ENCODE results near the gene ZFP62. TPM values are rescaled to one million over a fixed set of nuclear protein-coding genes. Genes with fewer than 3 reads are reported as not detected.
"Not testable (repeated sequence)": the region's sequence is repeated elsewhere in the genome, so short reads cannot be mapped to it uniquely, and the experiment has no call there.

ZFP62 gene
- total RNA-seq, 1 experiment from 2014 or later: 6.7 TPM

DNA sequence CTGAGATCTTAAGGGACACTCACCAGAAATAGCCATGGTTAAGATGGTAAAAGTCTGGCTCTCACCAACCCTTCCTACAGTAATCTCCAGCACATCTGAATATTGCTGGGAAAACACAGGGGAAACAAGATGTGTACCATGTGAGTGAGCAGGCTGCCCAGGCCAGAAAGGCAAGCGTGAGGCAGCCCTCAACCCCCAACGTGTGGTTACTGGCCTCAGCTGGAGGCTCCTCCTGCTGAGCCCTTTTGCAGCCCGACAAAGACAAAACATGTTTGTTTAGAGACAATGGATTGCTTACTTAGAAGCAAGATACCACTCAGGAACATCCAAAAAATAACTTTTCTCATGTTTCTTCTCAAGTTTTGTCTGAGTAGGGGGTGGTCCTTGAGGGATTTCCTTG is 16.6 kb downstream of the ZFP62 start:
- in situ Hi-C loops (cut with HindIII; ENCODE audit: low pct_unique_long_range_greater_than_20kb, low sequenced_read_pairs): no loop called here
- no peak for DNase-seq (ENCODE audit: low read depth)

DNA sequence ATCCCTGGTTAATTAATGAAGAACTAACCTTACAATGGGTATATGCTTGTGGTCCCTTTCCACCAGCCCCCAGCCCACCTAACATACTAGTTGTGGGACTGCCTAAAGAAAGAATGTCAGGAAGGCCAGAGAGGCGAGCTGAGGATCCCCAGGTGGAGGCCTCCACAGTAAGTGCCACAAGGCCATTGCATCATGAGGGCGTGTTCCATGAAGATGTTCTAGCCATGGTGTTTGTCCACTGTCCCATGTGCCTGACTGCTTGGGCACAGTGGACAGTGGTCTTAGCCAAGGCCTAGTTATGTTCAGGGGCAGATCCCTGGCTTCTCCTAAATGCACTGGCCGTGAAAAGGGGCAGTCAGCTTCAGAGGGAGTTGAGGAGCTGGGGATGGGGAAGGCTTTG is 21.1 kb downstream of the ZFP62 start:
- DNase-seq (ENCODE audit: low read depth): no peak
- in situ Hi-C loops (cut with HindIII; ENCODE audit: low pct_unique_long_range_greater_than_20kb, low sequenced_read_pairs): loop anchor here (5.0 kb wide), 1 partner anchor 38 kb away; the partner anchor contains the start of gene MGAT1

DNA sequence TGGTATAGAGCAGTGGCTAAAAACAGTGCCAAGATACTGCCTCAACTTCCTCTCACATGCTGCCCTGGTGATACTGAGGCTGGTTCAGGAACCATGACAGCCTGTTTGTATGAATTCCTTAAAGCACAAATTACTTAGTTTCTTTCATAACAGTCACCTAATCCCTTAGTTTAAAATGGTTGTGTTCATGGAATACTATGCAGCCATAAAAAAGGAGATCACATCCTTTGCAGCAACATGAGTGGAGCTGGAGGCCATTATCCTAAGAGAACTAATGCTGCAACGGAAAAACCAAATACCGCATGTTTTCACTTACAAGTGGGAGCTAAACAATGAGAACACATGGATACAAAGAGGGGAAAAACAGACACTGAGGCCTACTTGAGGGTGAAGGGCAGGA is 21.8 kb downstream of the ZFP62 start:
- DNase-seq (ENCODE audit: low read depth): no peak
- in situ Hi-C loops (cut with HindIII; ENCODE audit: low pct_unique_long_range_greater_than_20kb, low sequenced_read_pairs): loop anchor here (5.0 kb wide), 1 partner anchor 37 kb away; the partner anchor contains the start of gene MGAT1

DNA sequence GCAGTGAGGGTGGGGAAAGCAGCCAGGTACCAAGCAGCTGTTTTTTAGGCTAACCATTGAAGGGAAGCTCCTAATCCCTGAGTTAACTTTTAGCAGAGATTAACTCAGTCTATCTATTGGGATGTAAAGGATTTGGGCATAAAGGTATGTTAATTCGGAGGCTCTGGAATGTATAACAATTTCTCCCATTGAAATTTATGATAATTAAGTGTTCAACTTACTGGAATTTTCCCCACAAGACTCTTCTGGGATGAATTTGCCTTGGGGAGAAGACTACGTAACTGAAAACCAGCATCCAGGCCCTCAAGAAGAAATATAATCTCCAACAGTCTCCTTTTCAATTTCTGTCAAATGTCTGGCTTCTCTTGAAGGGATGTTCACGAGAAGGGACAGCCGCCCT is 23.6 kb downstream of the ZFP62 start:
- in situ Hi-C loops (cut with HindIII; ENCODE audit: low pct_unique_long_range_greater_than_20kb, low sequenced_read_pairs): loop anchor here (5.0 kb wide), 1 partner anchor 35 kb away; the partner anchor contains the start of gene MGAT1
- DNase-seq (ENCODE audit: low read depth): no peak

DNA sequence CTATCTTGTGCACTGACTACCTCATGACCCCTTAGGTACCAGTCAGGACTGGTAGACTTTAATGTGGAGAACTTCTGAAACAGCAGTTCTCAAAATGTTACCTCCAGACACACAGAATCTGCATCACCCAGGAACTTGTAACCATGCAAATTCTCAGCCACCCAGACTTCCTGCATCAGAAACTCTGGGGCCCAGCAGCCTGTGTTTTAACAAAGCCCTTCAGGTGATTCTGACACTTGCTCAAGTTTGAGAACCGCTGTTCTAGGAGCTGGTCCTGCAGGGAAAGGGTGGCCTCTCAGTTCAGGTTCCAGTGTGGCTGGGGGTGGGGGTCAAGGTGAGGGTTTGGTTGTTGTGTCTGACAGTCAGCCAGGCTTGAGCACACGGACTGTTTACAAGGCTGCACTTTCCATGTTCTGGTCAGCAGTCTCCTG is 28.4 kb downstream of the ZFP62 start:
- DNase-seq (ENCODE audit: low read depth): no peak
- in situ Hi-C loops (cut with HindIII; ENCODE audit: low pct_unique_long_range_greater_than_20kb, low sequenced_read_pairs): no loop called here

DNA sequence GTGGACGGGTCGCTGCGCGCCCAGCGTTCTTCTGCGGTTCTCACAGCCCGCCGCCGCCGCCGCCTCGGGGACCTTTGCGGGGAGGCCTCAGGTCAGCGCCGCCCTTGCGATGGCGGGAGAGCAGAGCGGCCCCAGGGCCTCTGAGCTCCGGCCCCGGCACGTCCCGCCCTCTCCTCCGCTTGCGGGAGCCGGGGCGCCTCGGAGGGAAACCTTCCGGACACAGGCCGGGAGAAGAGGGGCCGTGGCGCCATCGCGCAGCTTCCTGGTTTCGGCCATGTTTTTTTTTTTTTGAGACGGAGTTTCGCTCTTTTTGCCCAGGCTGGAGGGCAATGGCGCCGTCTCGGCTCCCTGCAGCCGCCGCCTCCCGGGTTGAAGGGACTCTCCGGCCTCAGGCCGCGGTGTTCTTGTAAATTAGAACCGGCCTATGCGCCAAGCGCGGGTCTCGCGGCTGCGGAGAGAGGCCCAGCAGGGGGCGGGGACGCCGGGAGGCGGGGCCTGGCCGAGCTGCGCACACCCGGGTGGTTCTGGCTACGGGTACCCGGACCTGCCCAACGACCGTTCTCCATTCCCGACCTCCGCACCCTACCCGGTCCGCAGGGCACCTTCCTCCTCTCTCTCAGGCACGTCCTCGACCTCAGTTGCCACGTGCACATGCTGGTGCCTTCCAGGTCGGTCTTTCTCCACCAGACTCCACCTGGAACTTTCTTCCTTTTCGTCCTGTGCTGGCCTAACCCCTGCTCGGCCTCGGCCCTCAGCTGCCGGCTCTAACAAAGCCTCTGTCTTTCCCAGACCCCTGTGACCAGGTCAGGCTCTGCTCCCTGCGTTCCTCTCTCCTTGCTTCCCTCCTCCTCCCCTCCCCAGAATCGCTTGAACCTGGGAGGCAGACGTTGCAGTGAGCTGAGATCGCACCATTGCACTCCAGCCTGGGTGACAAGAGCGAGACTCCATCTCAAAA is 29.7 kb downstream of the ZFP62 start:
- DNase-seq (ENCODE audit: low read depth): peak; percentile 83
- in situ Hi-C loops (cut with HindIII; ENCODE audit: low pct_unique_long_range_greater_than_20kb, low sequenced_read_pairs): no loop called here

DNA sequence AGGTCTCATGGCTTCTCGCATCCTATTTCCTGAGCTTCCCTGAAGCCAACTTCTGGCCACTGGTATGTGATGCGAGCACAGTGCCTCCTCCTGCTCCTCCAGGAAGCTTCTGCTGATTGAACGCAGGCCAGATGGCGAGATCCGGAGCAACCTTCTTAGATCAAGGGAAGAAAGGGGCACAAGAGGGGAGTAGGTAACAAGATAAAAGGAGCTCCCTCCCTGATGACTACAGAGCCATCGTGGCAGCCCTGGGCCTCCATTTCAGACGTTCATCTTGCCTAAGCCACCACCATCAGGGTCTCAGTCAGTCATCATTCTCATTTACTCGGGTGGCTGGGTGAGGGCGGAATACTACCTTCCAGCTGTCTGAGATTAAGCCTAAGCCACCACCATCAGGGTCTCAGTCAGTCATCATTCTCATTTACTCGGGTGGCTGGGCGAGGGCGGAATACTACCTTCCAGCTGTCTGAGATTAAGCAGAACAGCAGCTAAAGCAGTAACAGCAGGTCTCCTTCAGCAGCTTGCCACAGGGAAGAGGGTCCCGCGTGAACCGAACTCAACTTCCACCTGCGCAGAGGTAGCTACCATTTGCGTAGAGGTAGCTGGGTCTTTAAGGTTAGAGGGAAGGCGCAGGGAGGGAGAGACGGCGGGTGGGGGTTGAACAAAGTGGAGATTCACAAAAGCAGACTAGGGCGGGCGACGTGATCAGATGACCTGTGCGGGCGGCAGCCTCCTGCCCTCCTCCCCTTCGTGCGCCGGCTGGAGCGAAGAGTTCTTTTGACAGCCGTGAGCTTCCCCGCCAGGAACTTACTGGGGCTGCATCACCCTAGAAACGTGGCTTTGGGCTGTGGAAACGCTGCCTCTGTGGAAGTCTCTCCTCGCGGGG is 30.6 kb downstream of the ZFP62 start:
- in situ Hi-C loops (cut with HindIII; ENCODE audit: low pct_unique_long_range_greater_than_20kb, low sequenced_read_pairs): no loop called here
- no peak for DNase-seq (ENCODE audit: low read depth)

DNA sequence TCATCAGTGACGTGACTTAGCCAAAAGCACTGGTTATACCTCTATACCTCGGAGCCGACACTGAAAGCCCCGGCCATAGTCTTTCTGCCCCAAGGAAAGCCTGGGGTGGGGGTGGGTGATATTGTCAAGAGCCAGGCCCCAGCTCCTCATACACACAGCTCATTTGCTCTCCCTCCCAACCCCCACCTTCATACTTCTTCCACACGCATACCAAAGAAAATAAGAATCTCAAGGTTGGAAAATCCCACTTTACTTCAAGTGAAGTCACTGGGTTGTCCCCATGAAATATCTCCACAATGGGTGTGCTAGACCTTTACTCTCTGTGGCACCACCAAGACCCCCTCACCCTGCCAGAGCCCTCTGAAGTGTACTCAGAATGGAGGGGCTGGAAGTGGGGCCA is 31.4 kb downstream of the ZFP62 start:
- no peak for DNase-seq (ENCODE audit: low read depth)
- in situ Hi-C loops (cut with HindIII; ENCODE audit: low pct_unique_long_range_greater_than_20kb, low sequenced_read_pairs): no loop called here

DNA sequence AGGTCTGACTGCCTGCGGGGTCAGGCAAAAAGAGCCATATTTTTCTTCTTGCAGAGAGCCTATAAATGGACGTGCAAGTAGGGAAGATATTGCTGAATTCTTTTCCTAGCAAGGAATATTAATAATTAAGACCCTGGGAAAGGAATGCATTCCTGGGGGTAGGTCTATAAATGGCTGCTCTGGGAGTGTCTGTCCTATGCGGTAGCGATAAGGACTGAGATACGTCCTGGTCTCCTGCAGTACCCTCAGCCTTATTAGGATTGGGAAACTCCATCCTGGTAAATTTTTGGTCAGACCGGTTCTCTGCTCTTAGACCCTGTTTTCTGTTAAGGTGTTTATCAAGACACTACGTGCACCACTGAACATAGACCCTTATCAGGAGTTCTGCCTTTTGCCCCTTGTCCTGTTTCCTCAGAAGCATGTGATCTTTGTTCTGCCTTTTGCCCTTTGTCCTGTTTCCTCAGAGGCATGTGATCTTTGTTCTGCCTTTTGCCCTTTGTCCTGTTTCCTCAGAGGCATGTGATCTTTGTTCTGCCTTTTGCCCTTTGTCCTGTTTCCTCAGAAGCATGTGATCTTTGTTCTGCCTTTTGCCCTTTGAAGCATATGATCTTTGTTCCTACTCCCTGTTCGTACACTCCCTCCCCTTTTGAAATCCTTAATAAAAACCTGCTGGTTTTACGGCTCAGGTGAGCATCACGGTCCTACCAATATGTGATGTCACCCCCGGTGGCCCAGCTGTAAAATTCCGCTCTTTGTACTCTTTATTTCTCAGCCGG is 32.1 kb downstream of the ZFP62 start:
- DNase-seq (ENCODE audit: low read depth); in situ Hi-C loops (cut with HindIII; ENCODE audit: low pct_unique_long_range_greater_than_20kb, low sequenced_read_pairs): not testable (repeated sequence)

DNA sequence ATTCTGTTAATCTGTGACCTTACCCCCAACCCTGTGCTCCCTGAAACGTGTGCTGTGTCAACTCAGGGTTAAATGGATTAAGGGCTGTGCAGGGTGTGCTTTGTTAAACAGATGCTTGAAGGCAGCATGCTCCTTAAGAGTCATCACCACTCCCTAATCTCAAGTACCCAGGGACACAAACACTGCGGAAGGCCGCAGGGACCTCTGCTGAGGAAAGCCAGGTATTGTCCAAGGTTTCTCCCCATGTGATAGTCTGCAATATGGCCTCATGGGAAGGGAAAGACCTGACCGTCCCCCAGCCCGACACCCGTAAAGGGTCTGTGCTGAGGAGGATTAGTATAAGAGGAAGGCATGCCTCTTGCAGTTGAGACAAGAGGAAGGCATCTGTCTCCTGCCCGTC is 33.7 kb downstream of the ZFP62 start:
- DNase-seq (ENCODE audit: low read depth); in situ Hi-C loops (cut with HindIII; ENCODE audit: low pct_unique_long_range_greater_than_20kb, low sequenced_read_pairs): not testable (repeated sequence)

DNA sequence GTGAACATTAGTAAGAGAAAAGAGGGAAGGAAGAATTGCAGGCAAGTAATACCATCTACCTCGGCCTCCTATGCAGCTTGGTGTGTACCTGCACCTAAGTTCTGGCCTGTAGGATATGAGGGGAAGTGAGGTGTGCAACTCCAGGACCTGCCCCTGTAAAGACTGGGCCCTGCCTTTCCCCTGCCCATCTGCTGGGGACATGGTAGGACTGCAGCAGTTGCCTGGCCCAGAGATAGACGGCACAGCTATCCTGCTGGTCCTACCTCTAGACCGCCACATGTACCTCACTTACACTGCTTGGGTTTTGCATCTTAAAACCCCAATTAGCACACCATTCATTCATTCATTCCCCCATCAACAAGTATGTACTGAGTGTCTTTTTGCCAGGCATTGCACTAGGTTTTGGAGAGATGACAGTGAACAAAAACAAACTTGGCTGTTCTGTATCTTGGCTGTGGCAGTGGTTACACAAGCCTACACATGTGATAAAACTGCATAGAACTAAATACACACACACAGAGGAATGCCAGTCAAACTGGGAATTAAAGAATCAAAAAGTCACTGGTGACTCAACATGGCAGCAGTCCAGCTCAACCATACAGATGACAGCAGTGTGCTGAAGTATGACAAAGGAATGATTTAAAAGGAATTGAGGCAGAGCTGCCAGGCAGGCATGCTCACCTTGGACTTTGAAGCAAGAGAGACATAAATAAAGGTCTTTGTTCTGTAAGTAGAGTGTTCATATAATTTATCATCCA is 35.1 kb downstream of the ZFP62 start:
- in situ Hi-C loops (cut with HindIII; ENCODE audit: low pct_unique_long_range_greater_than_20kb, low sequenced_read_pairs): no loop called here
- DNase-seq (ENCODE audit: low read depth): peak; percentile 92

DNA sequence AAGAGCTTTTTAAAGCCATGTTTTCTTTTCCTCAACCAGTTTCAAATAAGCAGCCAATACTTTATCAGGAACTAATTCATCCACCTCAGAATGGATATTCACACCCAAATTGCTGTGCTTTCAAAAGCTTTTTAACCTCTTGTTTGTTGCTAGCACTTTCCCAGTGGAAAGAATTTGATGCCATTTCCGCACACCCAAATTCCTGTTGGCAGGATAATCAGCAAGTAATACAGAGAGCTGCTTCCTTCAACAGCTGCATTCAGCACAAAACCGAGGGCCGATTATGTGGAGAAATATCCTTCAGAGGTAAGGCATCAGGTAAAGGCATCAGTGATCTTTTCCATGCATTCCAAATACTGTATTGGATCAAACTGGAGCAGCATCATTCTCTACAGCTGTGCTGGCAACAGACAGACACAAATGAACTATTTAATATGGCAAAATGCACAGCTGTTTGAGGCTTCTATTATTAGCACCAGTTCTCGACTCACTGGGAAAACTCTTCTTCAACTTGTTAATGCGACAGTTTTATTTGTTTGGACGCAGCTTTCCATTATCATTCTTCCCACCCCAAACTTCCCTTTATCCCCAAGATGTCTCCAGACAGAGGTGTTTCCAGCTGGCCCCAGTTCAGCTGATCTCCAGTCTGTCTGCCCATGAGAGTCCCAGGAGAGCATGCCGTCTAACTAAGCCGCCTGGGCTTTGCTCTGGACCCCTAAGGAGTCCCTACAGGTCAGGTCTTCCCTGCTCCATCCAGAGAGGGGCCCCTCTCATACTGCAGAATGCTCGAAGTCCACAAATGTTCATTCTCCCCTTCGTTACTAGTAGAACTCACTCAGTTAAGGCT is 36.2 kb downstream of the ZFP62 start:
- in situ Hi-C loops (cut with HindIII; ENCODE audit: low pct_unique_long_range_greater_than_20kb, low sequenced_read_pairs): no loop called here
- DNase-seq (ENCODE audit: low read depth): no peak

DNA sequence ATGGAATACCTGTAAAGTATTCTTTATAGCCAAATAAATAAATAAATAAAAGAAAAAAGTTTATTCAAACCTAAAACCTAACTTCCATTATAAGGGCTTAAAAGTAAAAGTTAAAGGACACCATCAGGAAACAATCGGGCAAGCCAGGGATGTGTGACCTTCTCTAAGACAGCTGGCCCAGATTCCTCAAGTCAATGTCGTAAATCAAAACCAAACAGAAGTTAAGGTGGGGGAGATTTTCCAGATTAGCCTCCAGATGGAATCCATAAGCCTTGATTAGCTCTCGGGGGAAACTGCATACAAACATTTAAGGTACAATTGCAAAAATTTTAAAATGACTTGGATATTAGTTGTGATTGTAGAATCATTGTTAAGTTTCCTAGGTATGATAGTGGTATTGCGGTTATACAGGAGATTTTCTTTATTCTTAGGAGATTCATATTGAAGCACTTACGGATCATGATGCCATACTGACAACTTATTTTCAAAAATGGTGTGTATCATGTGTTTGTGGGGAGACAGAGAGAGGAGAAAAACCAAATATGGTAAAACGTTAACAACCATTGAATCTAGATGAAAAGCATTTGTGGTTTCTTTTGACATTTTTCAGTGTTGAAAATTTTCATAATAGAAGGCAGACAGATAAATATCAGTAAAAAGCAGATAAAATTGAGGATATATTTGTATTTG is 37.0 kb downstream of the ZFP62 start:
- no peak for DNase-seq (ENCODE audit: low read depth)
- in situ Hi-C loops (cut with HindIII; ENCODE audit: low pct_unique_long_range_greater_than_20kb, low sequenced_read_pairs): no loop called here

DNA sequence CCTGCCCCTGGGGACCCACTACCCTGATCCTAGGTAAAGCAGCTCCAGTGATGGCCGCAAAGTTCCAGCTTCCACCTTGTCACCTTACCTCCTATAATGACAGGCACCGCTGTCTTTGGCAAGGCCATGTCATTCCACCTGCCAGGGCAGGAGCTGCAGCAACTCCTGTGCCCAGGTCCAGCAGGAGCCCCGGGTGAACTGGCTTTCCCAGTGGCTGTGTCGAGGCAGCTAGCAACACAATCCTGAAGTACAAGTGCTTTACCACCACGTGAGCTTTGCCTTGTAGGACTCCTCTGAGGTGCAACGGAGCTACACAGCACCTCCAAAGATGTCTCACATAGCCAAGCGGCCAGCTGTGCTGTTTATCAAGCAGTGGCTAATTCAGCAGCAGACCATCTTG is 37.7 kb downstream of the ZFP62 start:
- in situ Hi-C loops (cut with HindIII; ENCODE audit: low pct_unique_long_range_greater_than_20kb, low sequenced_read_pairs): no loop called here
- DNase-seq (ENCODE audit: low read depth): no peak

DNA sequence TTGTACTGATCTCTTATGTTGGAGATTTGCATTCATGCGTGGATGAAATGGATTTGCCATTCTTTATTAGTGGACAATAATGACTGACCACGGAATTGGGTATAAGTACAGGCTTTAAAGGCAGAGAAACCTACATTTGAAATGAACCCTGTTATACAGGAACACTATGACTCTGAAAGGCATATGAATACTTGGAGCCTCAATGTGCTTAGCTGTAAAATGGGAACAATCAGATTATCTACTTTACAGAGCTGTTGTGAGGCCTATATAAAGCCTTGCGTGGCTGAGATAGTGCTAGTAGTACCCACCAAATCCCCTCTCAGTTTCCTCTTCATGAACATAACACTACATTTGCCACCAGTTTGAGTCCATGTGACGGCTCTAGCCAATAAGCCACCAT is 39.5 kb downstream of the ZFP62 start:
- DNase-seq (ENCODE audit: low read depth): no peak
- in situ Hi-C loops (cut with HindIII; ENCODE audit: low pct_unique_long_range_greater_than_20kb, low sequenced_read_pairs): no loop called here

DNA sequence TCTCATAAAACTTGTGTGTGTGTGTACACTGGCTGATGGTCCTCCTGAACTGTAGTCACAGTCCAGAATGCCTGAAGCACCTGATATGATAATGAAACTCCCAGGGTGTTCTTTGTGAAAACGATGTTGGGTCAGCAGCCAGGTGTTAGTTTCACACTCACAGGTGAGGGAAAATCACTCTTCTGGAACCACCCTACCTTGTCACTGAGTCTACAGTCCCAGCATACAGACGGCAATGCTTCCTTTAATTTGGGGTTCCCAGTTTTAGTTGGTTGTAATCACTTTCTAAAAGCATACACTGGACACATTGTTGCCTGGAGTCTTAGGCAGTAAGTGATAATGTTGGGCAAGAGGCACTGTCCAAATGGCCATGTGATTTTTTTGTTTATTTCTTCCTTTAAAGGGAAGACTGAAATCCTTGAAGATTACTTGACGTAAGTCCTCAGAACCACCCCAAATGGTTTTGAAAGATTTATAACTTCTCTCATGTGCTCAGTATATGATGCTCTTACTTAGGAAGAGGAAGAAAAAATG is 40.2 kb downstream of the ZFP62 start:
- no peak for DNase-seq (ENCODE audit: low read depth)
- in situ Hi-C loops (cut with HindIII; ENCODE audit: low pct_unique_long_range_greater_than_20kb, low sequenced_read_pairs): no loop called here

Measured in Caki2 (cell line).